ENCODE data around the gene LRRC27.

LRRC27 gene

GRCh38 chr10:132408367-132408781 is 76.4 kb downstream of the LRRC27 start:
- TF ChIP-seq REST (IDR thresholded peaks at IDR 0.05; ENCODE audit: low read depth) (no peak), FOXM1 (IDR thresholded peaks at IDR 0.05; ENCODE audit: borderline replicate concordance, low read depth) (no peak), YY1 (IDR thresholded peaks at IDR 0.05; ENCODE audit: low read depth) (no peak), EP300 (IDR thresholded peaks at IDR 0.05; ENCODE audit: borderline replicate concordance) (no peak), TAF1 (IDR thresholded peaks at IDR 0.05; ENCODE audit: low read depth) (no peak; the same call in 1 of the 2 replicates), ZBTB7A (IDR thresholded peaks at IDR 0.05; ENCODE audit: low read depth) (no peak), CEBPB (IDR thresholded peaks at IDR 0.05) (no peak), TCF12 (IDR thresholded peaks at IDR 0.05; ENCODE audit: low read depth) (no peak), EGR1 (IDR thresholded peaks at IDR 0.05) (no peak), USF1 (IDR thresholded peaks at IDR 0.05) (no peak), CREB1 (IDR thresholded peaks at IDR 0.05; ENCODE audit: low read depth) (no peak), MAX (IDR thresholded peaks at IDR 0.05) (no peak), RAD21 (IDR thresholded peaks at IDR 0.05; ENCODE audit: low read depth) (no peak), TEAD4 (IDR thresholded peaks at IDR 0.05) (no peak)

GRCh38 chr10:132408823-132409666 is 77.1 kb downstream of the LRRC27 start:
- TF ChIP-seq TAF1 (IDR thresholded peaks at IDR 0.05; ENCODE audit: low read depth) (no peak), USF1 (IDR thresholded peaks at IDR 0.05) (peak; percentile 49; the same call in 1 of the 2 replicates), YY1 (IDR thresholded peaks at IDR 0.05; ENCODE audit: low read depth) (peak; percentile 51; the same call in 1 of the 2 replicates), REST (IDR thresholded peaks at IDR 0.05; ENCODE audit: low read depth) (no peak), EP300 (IDR thresholded peaks at IDR 0.05; ENCODE audit: borderline replicate concordance) (peak; percentile 62; the same call in 1 of the 2 replicates), NFIC (IDR thresholded peaks at IDR 0.05) (peak; percentile 61), CEBPB (IDR thresholded peaks at IDR 0.05) (no peak), EGR1 (IDR thresholded peaks at IDR 0.05) (no peak), ZBTB7A (IDR thresholded peaks at IDR 0.05; ENCODE audit: low read depth) (no peak), TCF12 (IDR thresholded peaks at IDR 0.05; ENCODE audit: low read depth) (no peak), CREB1 (IDR thresholded peaks at IDR 0.05; ENCODE audit: low read depth) (no peak), FOXM1 (IDR thresholded peaks at IDR 0.05; ENCODE audit: borderline replicate concordance, low read depth) (no peak), RAD21 (IDR thresholded peaks at IDR 0.05; ENCODE audit: low read depth) (no peak; the same call in 1 of the 2 replicates), MAX (IDR thresholded peaks at IDR 0.05) (peak; percentile 73), TEAD4 (IDR thresholded peaks at IDR 0.05) (no peak; the same call in 1 of the 2 replicates)

- TF ChIP-seq CREB1 (IDR thresholded peaks at IDR 0.05; ENCODE audit: low read depth) (no peak), YY1 (IDR thresholded peaks at IDR 0.05; ENCODE audit: low read depth) (no peak), EGR1 (IDR thresholded peaks at IDR 0.05) (no peak), EP300 (IDR thresholded peaks at IDR 0.05; ENCODE audit: borderline replicate concordance) (no peak), CEBPB (IDR thresholded peaks at IDR 0.05) (no peak), USF1 (IDR thresholded peaks at IDR 0.05) (no peak), TEAD4 (IDR thresholded peaks at IDR 0.05) (no peak), NFIC (IDR thresholded peaks at IDR 0.05) (no peak)
These were observed 77.7 kb downstream of the LRRC27 start for GRCh38 chr10:132409667-132410028.

- TF ChIP-seq REST (IDR thresholded peaks at IDR 0.05; ENCODE audit: low read depth) (no peak), YY1 (IDR thresholded peaks at IDR 0.05; ENCODE audit: low read depth) (no peak), CREB1 (IDR thresholded peaks at IDR 0.05; ENCODE audit: low read depth) (no peak), ZBTB7A (IDR thresholded peaks at IDR 0.05; ENCODE audit: low read depth) (no peak), USF1 (IDR thresholded peaks at IDR 0.05) (no peak), TAF1 (IDR thresholded peaks at IDR 0.05; ENCODE audit: low read depth) (no peak), FOXM1 (IDR thresholded peaks at IDR 0.05; ENCODE audit: borderline replicate concordance, low read depth) (no peak), EGR1 (IDR thresholded peaks at IDR 0.05) (no peak), MAX (IDR thresholded peaks at IDR 0.05) (no peak), NFIC (IDR thresholded peaks at IDR 0.05) (no peak), TEAD4 (IDR thresholded peaks at IDR 0.05) (no peak), TCF12 (IDR thresholded peaks at IDR 0.05; ENCODE audit: low read depth) (no peak), RAD21 (IDR thresholded peaks at IDR 0.05; ENCODE audit: low read depth) (no peak), CEBPB (IDR thresholded peaks at IDR 0.05) (no peak), EP300 (IDR thresholded peaks at IDR 0.05; ENCODE audit: borderline replicate concordance) (no peak)
These were observed 78.2 kb downstream of the LRRC27 start for GRCh38 chr10:132410056-132410778.
